GM21526 (cell line): ENCODE results near the gene PILRA.

ENCODE experiments used
- ATAC-seq: cut with Tn5 transposase; IDR thresholded peaks from one replicate; pipeline ENCODE4 v1.9.1; 2021; ENCODE audit warnings: moderate library complexity; ENCODE audit not compliant: unreplicated experiment, low FRiP score

PILRA gene

GRCh38 chr7:100402241-100402640, 29.0 kb downstream of the PILRA start:
- no peak for ATAC-seq

DNA sequence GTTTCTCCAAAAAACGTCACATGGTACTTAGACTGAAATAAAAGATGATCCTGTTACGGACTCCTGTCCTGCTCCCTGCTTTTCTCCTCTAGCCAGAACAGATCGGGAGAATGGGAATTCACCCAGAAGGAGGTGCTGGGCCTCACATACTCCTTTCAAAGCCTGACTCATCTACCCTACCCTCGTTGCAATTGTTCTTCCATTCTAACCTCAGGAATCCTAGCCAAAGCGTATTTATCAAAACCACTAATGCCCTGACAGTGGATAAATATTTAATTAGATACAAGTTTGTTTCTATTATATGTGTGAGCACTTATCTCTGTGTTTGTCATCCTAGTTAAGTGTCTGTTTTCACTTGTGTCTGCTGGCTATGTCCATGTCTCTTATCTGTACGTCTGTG, 33.5 kb downstream of the PILRA start:
- no peak for ATAC-seq

DNA sequence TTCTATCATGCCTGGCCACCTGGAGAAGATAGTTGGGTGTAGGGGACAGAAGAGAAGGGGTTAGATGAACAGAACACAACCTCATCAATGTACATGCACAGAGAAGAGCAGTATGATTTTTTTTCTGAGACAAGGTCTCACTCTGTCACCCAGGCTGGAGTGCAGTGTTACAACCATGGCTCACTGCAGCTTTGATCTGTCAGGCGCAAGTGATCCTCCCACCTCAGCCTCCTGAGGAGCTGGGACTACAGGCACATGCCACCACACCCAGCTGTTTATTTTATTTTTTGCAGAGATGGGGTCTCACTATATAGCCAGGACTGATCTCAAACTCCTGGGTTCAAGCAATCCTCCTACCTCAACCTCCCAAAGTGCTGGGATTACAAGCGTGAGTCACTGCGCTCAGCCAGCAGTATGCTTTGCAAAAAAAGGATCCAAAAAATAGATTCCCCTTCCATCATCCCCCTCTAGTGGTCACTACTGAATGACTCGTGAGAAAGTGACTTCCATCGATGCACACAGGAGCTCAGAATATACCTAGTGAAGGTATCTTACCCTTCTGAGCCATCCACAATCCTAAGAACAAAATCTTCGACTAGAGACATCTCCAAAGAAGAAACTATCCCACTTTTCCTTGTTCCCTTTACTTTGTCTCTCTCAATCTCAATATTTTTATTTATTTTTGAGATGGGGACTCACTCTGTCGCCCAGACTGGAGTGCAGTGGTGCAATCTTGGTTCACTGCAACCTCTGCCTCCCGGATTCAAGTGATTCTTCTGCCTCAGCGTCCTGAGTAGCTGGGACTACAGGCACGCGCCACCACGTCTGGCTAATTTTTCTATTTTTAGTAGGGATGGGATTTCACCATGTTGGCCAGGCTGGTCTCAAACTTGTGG, 34.2 kb downstream of the PILRA start:
- ATAC-seq: no peak

DNA sequence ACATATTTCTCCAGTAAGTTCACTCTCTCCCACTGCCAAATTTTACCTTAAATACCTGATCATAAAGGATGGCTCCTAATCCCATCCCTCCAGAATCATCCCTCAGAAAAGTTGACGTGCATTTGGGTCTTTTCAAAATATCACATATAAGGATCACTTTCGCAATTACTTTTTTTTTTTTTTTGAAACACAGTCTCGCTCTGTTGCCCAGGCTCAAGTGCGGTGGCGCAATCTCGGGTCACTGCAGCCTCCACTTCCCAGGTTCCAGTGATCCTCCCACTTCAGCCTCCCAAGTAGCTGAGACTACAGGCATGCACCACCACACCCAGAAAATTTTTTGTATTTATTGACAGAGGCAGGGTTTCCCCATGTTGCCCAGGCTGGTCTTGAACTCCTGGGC, 37.8 kb downstream of the PILRA start:
- no peak for ATAC-seq

GRCh38 chr7:100413346-100413745, 40.1 kb downstream of the PILRA start:
- no peak for ATAC-seq

DNA sequence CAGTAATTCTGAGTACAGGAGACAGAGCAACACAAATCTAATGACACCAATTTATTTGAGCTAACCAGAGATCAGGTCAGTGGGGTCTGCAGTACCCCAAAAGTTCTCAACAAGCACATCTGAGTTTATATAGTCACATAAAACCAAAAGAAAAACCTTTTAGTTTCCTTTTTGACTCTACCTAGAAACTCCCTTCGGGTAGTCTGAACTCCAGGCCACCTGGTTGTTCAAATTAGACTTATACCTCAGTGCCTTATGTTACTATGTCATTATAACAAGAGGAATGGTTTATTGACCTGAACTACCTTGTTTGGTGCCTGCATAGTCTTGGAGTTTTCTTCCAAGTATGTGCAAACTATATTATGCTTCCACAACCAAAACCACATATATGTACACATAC, 40.6 kb downstream of the PILRA start:
- ATAC-seq: no peak

GRCh38 chr7:100415448-100415847, 42.2 kb downstream of the PILRA start:
- ATAC-seq: no peak

GRCh38 chr7:100418930-100419659, 45.8 kb downstream of the PILRA start:
- ATAC-seq: no peak

GRCh38 chr7:100419660-100420226, 46.5 kb downstream of the PILRA start:
- ATAC-seq: no peak

DNA sequence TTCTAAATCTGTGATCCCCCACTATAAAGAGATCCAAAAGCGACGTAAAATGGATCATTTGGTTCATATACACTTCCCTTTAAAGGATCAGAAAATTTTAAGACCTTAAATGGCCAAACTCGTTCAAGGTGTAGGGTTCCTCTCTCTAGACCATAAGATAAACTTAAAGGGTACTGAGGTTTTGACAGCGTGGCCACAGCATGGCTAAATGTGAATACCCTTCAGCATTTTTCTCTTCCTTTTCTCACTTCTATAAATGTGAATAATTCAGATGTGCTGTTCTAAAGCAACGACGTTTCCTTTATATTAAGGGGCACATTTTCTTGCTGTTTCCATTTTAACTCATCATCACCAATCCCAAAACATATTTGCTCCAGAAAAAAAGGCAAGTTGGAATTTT, 50.0 kb downstream of the PILRA start:
- no peak for ATAC-seq

- no peak for ATAC-seq
Observed at GRCh38 chr7:100425347-100425746, 52.1 kb downstream of the PILRA start.

DNA sequence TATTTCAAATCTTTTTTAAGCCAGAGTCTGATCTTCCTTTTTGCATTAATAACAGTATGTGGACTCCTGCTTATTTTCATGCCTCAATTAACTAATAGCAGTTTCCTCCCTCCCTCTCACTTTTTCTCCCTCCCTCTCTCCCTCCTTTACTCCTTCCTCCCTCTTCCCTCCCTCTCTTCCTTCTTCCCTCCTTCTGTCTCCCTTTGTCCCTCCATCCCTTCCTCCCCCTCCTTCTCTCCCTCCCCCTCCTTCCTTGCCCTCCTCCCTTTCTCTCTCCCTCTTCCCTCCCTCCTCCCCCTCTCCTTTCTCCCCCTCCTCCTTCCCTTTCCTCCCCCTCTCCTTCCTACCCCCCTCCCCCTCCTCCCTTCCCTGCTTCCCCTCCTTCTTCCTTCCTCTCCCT, 53.2 kb downstream of the PILRA start:
- ATAC-seq: no peak

GRCh38 chr7:100427762-100428198, 54.5 kb downstream of the PILRA start:
- ATAC-seq: no peak

DNA sequence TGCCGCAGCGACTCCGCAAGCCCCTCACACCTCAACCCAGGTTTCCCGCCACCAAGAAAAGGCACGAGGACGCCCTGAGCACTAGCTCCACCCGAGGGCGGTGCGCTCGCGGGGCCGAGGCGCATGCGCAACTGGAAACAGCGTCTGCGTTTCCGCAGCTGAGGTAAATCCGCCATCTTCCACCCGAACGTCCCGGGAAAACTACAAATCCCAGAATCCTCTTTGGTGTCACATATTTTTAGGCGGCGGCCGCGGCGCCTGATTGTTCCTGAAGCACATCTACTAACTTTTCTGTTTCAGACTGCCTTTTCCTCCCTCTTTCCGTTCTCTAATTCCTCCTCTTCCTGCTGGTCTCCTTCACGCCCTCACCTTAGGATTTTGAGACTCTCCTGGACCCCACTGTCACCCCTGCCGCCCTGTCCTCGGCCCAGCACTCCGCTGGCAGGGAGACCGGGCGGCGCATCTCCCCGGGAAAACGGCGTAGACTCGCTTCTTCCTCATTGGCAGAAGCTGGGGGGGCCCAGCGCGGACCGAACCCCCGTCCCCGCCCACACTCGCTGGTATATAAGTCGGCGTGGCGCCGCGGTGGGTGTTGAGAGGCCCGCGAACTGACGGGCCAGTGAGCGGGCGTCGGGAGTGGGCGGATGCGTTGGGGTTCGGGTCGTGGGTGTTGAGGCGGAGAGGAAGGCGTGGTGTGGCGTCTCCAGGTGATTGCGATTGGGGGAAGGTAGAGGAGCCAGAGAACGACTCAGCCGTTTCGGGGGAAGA, 55.1 kb downstream of the PILRA start, which contains the start of gene ZCWPW1:
Gene ZCWPW1 (minus strand): TSS at position 505 of the 768 bp plus-strand sequence. CDS start 8,054 bp downstream, outside the sequence.
- ATAC-seq: peak; percentile 48

GRCh38 chr7:100428967-100429636, 55.8 kb downstream of the PILRA start:
- peak; percentile 36 for ATAC-seq

GRCh38 chr7:100429637-100430492, 56.6 kb downstream of the PILRA start, which contains the start of gene MEPCE:
TSS of gene MEPCE (plus strand) at chr7:100429831. CDS start at chr7:100430019, 188 bp downstream.
- ATAC-seq: peak; percentile 27

- ATAC-seq: no peak
Observed at GRCh38 chr7:100430493-100431285, 57.4 kb downstream of the PILRA start.

- ATAC-seq: no peak
Observed at GRCh38 chr7:100431286-100431735, 58.0 kb downstream of the PILRA start.
